HG02885 (cell line): Measurements from ENCODE around the gene C2orf69.
"Not testable (repeated sequence)": the region's sequence is repeated elsewhere in the genome, so short reads cannot be mapped to it uniquely, and the experiment has no call there.

ENCODE experiments used
- ATAC-seq: cut with Tn5 transposase; IDR thresholded peaks from one replicate; pipeline ENCODE4 v1.9.1; 2021; ENCODE audit warnings: mild to moderate bottlenecking; ENCODE audit not compliant: unreplicated experiment, poor library complexity

Gene C2orf69

GRCh38 chr2:199912553-199913114 lies 1.5 kb downstream of the C2orf69 start:
- not testable (repeated sequence) for ATAC-seq

- no peak for ATAC-seq
Observed at GRCh38 chr2:199914372-199914958, 3.4 kb downstream of the C2orf69 start.

- ATAC-seq = no peak
Observed at GRCh38 chr2:199916980-199917379, 5.9 kb downstream of the C2orf69 start.

GRCh38 chr2:199922856-199923255 lies 11.8 kb downstream of the C2orf69 start:
- ATAC-seq = no peak

- no peak for ATAC-seq
Observed at GRCh38 chr2:199923924-199924323, 12.8 kb downstream of the C2orf69 start.

GRCh38 chr2:199926806-199927205 lies 15.7 kb downstream of the C2orf69 start:
- no peak for ATAC-seq

GRCh38 chr2:199928226-199928625 lies 17.1 kb downstream of the C2orf69 start:
- no peak for ATAC-seq

- ATAC-seq = no peak
Observed at GRCh38 chr2:199928626-199929025, 17.5 kb downstream of the C2orf69 start.

- no peak for ATAC-seq
Observed at GRCh38 chr2:199929262-199929661, 18.2 kb downstream of the C2orf69 start.

GRCh38 chr2:199932312-199932855 lies 21.3 kb downstream of the C2orf69 start:
- no peak for ATAC-seq

GRCh38 chr2:199933466-199933865 lies 22.4 kb downstream of the C2orf69 start:
- no peak for ATAC-seq

GRCh38 chr2:199936554-199936953 lies 25.5 kb downstream of the C2orf69 start:
- ATAC-seq = no peak

- peak; percentile 71 for ATAC-seq
Observed at GRCh38 chr2:199940373-199940772, 29.3 kb downstream of the C2orf69 start.

- no peak for ATAC-seq
Observed at GRCh38 chr2:199943373-199943772, 32.3 kb downstream of the C2orf69 start.

- ATAC-seq = no peak
Observed at GRCh38 chr2:199946196-199946595, 35.1 kb downstream of the C2orf69 start.

- ATAC-seq = no peak
Observed at GRCh38 chr2:199946836-199947235, 35.7 kb downstream of the C2orf69 start.

GRCh38 chr2:199950396-199950795 lies 39.3 kb downstream of the C2orf69 start:
- ATAC-seq = no peak

- ATAC-seq = no peak
Observed at GRCh38 chr2:199951023-199951422, 39.9 kb downstream of the C2orf69 start.

GRCh38 chr2:199955007-199955338 lies 43.9 kb downstream of the C2orf69 start:
- peak; percentile 56 for ATAC-seq

GRCh38 chr2:199955339-199956061 lies 44.4 kb downstream of the C2orf69 start, which contains the start of the genes MAIP1 and TYW5:
Gene MAIP1, plus strand, starts transcription at chr2:199955582. Its CDS starts 217 bp downstream, at chr2:199955799.
Gene TYW5, minus strand, starts transcription at chr2:199955491. Its CDS starts 21 bp downstream, at chr2:199955470.
- ATAC-seq = peak; percentile 82

- ATAC-seq = no peak
Observed at GRCh38 chr2:199956062-199956380, 44.9 kb downstream of the C2orf69 start.
